ENCODE results near the gene SPO11.

Gene SPO11

DNA sequence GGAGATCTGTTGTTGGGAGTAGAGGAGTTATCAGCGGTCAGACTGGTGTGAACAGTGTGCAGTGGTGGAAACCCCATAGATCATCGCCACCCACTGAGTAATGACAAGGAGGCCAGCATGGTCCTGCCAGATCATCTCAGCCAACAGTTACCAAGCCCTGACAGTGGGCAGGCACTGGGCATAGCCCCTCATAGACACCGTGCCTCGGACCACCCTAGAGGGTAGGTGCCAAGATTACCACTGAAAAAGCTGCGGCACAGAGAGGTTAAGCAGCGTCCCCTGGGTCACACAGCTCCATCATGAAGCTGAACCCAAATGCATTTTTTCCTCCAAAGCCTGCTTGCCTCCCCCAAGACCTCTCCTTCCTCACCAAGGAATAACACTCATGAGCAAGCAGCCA lies 41.7 kb upstream of the SPO11 start:
- Histone ChIP-seq H3K9ac (ENCODE audit: insufficient read length, low read depth) (no peak overlapping the region), H3K4me1 (ENCODE audit: insufficient read depth, insufficient read length) (peaks cover 21% of the 10 kb centered on the region), H3K27me3 (ENCODE audit: insufficient read depth, insufficient read length) (no peaks in the 10 kb centered on the region), H3K36me3 (ENCODE audit: insufficient read depth, insufficient read length, low read length) (no peaks in the 10 kb centered on the region), H3K9me3 (ENCODE audit: insufficient read depth, low read length) (no peaks in the 10 kb centered on the region), H3K4me3 (ENCODE audit: insufficient read length, low read depth) (no peak overlapping the region)
- TF ChIP-seq SUZ12 (IDR thresholded peaks at IDR 0.05; ENCODE audit: extremely low read depth, insufficient read depth, insufficient read length) (no peak), ZNF274 (IDR thresholded peaks at IDR 0.05; ENCODE audit: low read depth, low read length) (no peak), YY1 (IDR thresholded peaks at IDR 0.05; ENCODE audit: insufficient read depth, insufficient read length) (no peak)
- DNase-seq (ENCODE audit: low read depth, low spot score), result no peak

DNA sequence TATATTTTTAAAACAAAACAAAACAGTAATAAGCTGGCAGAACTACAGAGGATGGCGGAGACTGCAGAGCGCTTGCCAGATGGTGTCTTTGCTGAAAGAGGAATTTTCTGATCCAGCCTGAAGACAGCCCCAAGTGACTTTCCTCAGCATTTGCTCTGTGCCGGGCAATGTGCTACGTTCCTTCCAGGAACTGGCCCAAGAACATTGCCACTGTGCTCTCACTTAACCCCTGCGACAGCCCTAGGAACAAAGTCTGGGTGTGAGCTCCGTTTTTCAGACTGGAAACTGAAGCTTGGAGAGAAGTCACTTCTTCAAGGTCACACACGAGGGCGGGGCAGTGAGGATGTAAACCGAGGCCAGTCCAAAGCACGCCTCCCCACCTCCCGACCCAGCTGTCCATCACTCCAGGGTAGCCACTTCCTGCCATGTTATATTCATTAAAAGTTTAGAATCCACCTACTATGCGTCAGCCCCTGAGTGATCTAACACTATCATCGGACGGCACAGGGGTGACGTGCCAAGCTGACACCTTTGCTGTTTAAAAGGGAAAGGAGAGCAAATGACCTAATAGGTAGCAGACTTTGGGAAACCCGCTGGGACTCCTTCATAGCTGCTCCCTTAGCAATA lies 40.8 kb upstream of the SPO11 start:
- peak overlapping the region; percentile 27 for H3K9ac ChIP-seq (ENCODE audit: insufficient read length, low read depth)
- TF ChIP-seq SUZ12 (IDR thresholded peaks at IDR 0.05; ENCODE audit: extremely low read depth, insufficient read depth, insufficient read length), result no peak
- TF ChIP-seq ZNF274 (IDR thresholded peaks at IDR 0.05; ENCODE audit: low read depth, low read length), result no peak
- no peak overlapping the region for H3K4me3 ChIP-seq (ENCODE audit: insufficient read length, low read depth)
- H3K9me3 ChIP-seq (ENCODE audit: insufficient read depth, low read length), result no peaks in the 10 kb centered on the region
- no peaks in the 10 kb centered on the region for H3K27me3 ChIP-seq (ENCODE audit: insufficient read depth, insufficient read length)
- peaks cover 16% of the 10 kb centered on the region for H3K4me1 ChIP-seq (ENCODE audit: insufficient read depth, insufficient read length)
- no peaks in the 10 kb centered on the region for H3K36me3 ChIP-seq (ENCODE audit: insufficient read depth, insufficient read length, low read length)
- no peak for DNase-seq (ENCODE audit: low read depth, low spot score)

DNA sequence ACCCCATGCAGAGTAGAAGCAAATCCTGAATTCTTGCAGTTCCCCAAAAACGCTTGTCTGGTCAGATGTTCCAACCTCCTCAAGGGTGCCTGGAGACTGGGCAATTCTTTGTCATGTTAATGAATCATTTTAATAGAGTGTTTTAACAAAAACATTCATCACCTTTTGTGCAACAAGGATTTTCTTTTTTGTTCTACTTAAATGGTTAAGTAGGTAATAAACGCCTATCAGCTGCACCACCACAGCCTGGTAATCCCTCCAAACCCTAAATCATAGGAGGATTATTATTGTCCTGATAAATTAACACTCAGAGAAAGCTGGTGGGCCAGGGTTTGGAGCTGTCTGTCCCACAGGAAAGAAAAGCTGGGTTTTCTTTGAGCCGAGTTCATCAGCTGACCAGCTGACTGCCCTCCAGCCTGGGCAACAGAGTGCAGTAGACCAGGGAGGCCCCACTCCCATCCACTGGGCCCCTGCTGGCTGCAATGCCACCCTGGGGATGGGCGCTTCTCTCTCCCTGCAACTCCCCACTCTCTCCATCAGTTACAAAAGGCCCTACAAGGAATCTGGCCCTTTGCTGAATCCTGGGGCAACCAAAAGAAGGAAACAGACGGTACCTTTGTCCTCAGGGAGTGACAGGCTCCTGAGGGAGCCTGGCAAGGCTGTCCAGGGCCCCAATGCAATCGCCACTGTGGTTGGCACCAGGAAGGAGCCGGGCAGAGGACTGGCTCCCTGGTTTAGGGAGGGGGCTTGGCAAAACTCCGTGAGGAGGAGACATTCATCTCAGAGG lies 40.0 kb upstream of the SPO11 start:
- no peak for DNase-seq (ENCODE audit: low read depth, low spot score)
- Histone ChIP-seq H3K36me3 (ENCODE audit: insufficient read depth, insufficient read length, low read length) (no peaks in the 10 kb centered on the region), H3K4me1 (ENCODE audit: insufficient read depth, insufficient read length) (peaks cover 21% of the 10 kb centered on the region), H3K27me3 (ENCODE audit: insufficient read depth, insufficient read length) (no peaks in the 10 kb centered on the region), H3K9ac (ENCODE audit: insufficient read length, low read depth) (peak overlapping the region; percentile 15), H3K9me3 (ENCODE audit: insufficient read depth, low read length) (no peaks in the 10 kb centered on the region), H3K4me3 (ENCODE audit: insufficient read length, low read depth) (no peak overlapping the region)
- TF ChIP-seq ZNF274 (IDR thresholded peaks at IDR 0.05; ENCODE audit: low read depth, low read length), result no peak
- TF ChIP-seq SUZ12 (IDR thresholded peaks at IDR 0.05; ENCODE audit: extremely low read depth, insufficient read depth, insufficient read length), result no peak
- no peak for TF ChIP-seq YY1 (IDR thresholded peaks at IDR 0.05; ENCODE audit: insufficient read depth, insufficient read length)

DNA sequence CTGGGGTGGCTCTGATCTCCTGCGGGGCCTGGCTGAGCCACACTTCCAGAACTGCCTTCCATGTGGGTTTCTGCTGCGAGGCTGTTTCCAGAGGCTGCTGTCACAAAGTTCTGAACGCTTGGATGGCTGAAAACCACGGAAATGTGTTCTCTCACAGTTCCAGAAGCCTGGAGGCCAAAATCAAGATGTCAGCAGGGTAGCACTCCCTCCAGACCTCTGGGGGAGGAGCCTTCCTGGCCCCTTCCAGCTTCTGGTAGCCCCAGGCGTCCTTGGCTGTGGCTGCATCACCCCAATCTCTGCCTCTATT lies 39.5 kb upstream of the SPO11 start:
- Histone ChIP-seq H3K36me3 (ENCODE audit: insufficient read depth, insufficient read length, low read length) (no peaks in the 10 kb centered on the region), H3K4me3 (ENCODE audit: insufficient read length, low read depth) (no peak overlapping the region), H3K9ac (ENCODE audit: insufficient read length, low read depth) (peak overlapping the region; percentile 15), H3K4me1 (ENCODE audit: insufficient read depth, insufficient read length) (peaks cover 25% of the 10 kb centered on the region), H3K27me3 (ENCODE audit: insufficient read depth, insufficient read length) (no peaks in the 10 kb centered on the region), H3K9me3 (ENCODE audit: insufficient read depth, low read length) (no peaks in the 10 kb centered on the region)
- DNase-seq (ENCODE audit: low read depth, low spot score), result no peak
- TF ChIP-seq YY1 (IDR thresholded peaks at IDR 0.05; ENCODE audit: insufficient read depth, insufficient read length), result no peak
- no peak for TF ChIP-seq ZNF274 (IDR thresholded peaks at IDR 0.05; ENCODE audit: low read depth, low read length)
- no peak for TF ChIP-seq SUZ12 (IDR thresholded peaks at IDR 0.05; ENCODE audit: extremely low read depth, insufficient read depth, insufficient read length)

DNA sequence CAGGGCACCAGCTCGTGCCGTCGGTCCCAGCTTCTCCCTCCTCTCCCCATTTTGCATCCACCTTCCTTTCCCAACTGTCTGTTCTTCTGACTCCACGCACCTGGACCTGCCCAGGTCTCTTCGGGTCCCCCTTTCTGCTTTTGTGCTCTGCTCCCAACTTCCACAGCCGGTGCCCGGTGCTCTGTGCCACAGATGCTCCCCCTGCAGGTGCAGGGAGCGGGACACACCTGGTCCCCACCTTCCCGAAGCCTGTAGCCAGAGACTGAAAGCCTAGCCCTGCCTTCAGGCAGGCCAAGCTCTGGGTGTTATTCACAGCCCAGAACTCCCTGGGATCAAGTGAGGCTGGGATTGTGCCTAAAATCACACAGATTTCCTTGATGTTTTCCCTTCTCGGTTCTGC lies 38.6 kb upstream of the SPO11 start:
- no peaks in the 10 kb centered on the region for H3K27me3 ChIP-seq (ENCODE audit: insufficient read depth, insufficient read length)
- TF ChIP-seq YY1 (IDR thresholded peaks at IDR 0.05; ENCODE audit: insufficient read depth, insufficient read length) (no peak), SUZ12 (IDR thresholded peaks at IDR 0.05; ENCODE audit: extremely low read depth, insufficient read depth, insufficient read length) (no peak), ZNF274 (IDR thresholded peaks at IDR 0.05; ENCODE audit: low read depth, low read length) (no peak)
- no peak for DNase-seq (ENCODE audit: low read depth, low spot score)
- H3K4me1 ChIP-seq (ENCODE audit: insufficient read depth, insufficient read length), result peaks cover 25% of the 10 kb centered on the region
- H3K4me3 ChIP-seq (ENCODE audit: insufficient read length, low read depth), result no peak overlapping the region
- no peaks in the 10 kb centered on the region for H3K9me3 ChIP-seq (ENCODE audit: insufficient read depth, low read length)
- no peaks in the 10 kb centered on the region for H3K36me3 ChIP-seq (ENCODE audit: insufficient read depth, insufficient read length, low read length)
- no peak overlapping the region for H3K9ac ChIP-seq (ENCODE audit: insufficient read length, low read depth)

DNA sequence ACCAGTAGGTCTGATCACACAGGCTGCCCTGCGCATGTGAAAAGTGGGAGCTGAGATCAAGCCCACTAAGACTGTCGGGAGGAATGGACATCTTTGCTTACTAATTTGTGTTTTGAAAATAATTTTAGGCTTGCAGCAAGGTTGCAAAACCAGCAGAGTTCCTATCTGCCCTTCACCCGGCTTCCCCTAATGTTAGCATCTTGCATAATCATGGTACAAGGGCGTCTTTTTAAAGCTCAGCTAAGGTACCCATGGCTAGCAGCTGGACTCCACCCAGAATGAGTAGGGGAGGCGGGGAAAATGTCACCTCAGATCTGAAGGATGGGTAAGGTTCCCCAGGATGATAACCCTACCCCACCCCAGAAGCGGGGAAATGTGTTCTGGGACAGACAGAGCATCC lies 37.9 kb upstream of the SPO11 start:
- DNase-seq (ENCODE audit: low read depth, low spot score), result no peak
- Histone ChIP-seq H3K36me3 (ENCODE audit: insufficient read depth, insufficient read length, low read length) (no peaks in the 10 kb centered on the region), H3K4me3 (ENCODE audit: insufficient read length, low read depth) (no peak overlapping the region), H3K4me1 (ENCODE audit: insufficient read depth, insufficient read length) (peaks cover 25% of the 10 kb centered on the region), H3K9me3 (ENCODE audit: insufficient read depth, low read length) (no peaks in the 10 kb centered on the region), H3K27me3 (ENCODE audit: insufficient read depth, insufficient read length) (no peaks in the 10 kb centered on the region), H3K9ac (ENCODE audit: insufficient read length, low read depth) (no peak overlapping the region)
- TF ChIP-seq YY1 (IDR thresholded peaks at IDR 0.05; ENCODE audit: insufficient read depth, insufficient read length), result no peak
- no peak for TF ChIP-seq ZNF274 (IDR thresholded peaks at IDR 0.05; ENCODE audit: low read depth, low read length)
- TF ChIP-seq SUZ12 (IDR thresholded peaks at IDR 0.05; ENCODE audit: extremely low read depth, insufficient read depth, insufficient read length), result no peak

DNA sequence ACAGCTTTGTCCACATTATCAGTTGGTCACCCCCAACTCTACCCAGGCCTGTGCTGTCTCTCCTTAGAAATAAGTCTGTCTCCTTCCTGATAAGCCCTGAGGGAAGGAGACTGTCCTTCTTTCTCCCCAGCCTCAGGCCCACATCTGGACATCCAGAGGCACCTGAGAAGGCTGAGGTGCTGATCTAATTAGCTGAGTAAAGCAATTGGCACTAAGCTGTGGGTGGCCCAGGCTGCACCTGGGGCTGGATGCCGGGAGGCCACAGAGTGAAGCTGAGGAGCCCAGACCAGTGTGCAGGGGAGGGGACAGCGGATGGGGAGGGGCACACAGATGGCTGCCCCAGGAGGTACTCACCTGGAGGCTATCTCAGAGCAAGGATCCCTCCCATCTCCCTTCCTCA lies 37.0 kb upstream of the SPO11 start:
- DNase-seq (ENCODE audit: low read depth, low spot score), result no peak
- no peaks in the 10 kb centered on the region for H3K36me3 ChIP-seq (ENCODE audit: insufficient read depth, insufficient read length, low read length)
- no peaks in the 10 kb centered on the region for H3K9me3 ChIP-seq (ENCODE audit: insufficient read depth, low read length)
- H3K4me1 ChIP-seq (ENCODE audit: insufficient read depth, insufficient read length), result peaks cover 20% of the 10 kb centered on the region
- TF ChIP-seq YY1 (IDR thresholded peaks at IDR 0.05; ENCODE audit: insufficient read depth, insufficient read length), result no peak
- H3K9ac ChIP-seq (ENCODE audit: insufficient read length, low read depth), result no peak overlapping the region
- H3K4me3 ChIP-seq (ENCODE audit: insufficient read length, low read depth), result no peak overlapping the region
- no peaks in the 10 kb centered on the region for H3K27me3 ChIP-seq (ENCODE audit: insufficient read depth, insufficient read length)

All from NT2/D1 (cell line).